Measurements from ENCODE around the gene MAGEA1. TPM values are rescaled to one million over a fixed set of nuclear protein-coding genes. Genes with fewer than 3 reads are reported as not detected.
A peak's percentile ranks its signal among the peaks of the same experiment; 100 is the strongest.

MAGEA1 gene
- total RNA-seq, 1 donor from 2014 or later, result not detected

GRCh38 chrX:153216926-153217325 is 37.8 kb downstream of the MAGEA1 start:
- H3K4me3 Mint-ChIP-seq (ENCODE audit: unreplicated experiment), result no peak overlapping the region
- no peak for TF ChIP-seq CTCF (IDR thresholded peaks at IDR 0.05; ENCODE audit: unreplicated experiment)
- H3K9me3 Mint-ChIP-seq (ENCODE audit: unreplicated experiment), result no peaks in the 10 kb centered on the region
- H3K36me3 Mint-ChIP-seq (ENCODE audit: low read depth, unreplicated experiment), result no peaks in the 10 kb centered on the region
- H3K27me3 Mint-ChIP-seq (ENCODE audit: unreplicated experiment), result peaks cover 3% of the 10 kb centered on the region
- no peaks in the 10 kb centered on the region for H3K4me1 Mint-ChIP-seq (ENCODE audit: unreplicated experiment)
- no peak overlapping the region for H3K27ac Mint-ChIP-seq (ENCODE audit: unreplicated experiment)
- no peak for DNase-seq (ENCODE audit: low spot score)

GRCh38 chrX:153225438-153226098 is 46.5 kb downstream of the MAGEA1 start:
- no peaks in the 10 kb centered on the region for H3K4me1 Mint-ChIP-seq (ENCODE audit: unreplicated experiment)
- no peak overlapping the region for H3K27ac Mint-ChIP-seq (ENCODE audit: unreplicated experiment)
- DNase-seq (ENCODE audit: low spot score), result no peak
- H3K36me3 Mint-ChIP-seq (ENCODE audit: low read depth, unreplicated experiment), result no peaks in the 10 kb centered on the region
- no peaks in the 10 kb centered on the region for H3K27me3 Mint-ChIP-seq (ENCODE audit: unreplicated experiment)
- H3K9me3 Mint-ChIP-seq (ENCODE audit: unreplicated experiment), result no peaks in the 10 kb centered on the region
- no peak overlapping the region for H3K4me3 Mint-ChIP-seq (ENCODE audit: unreplicated experiment)
- TF ChIP-seq CTCF (IDR thresholded peaks at IDR 0.05; ENCODE audit: unreplicated experiment), result no peak

GRCh38 chrX:153226344-153227185 is 47.5 kb downstream of the MAGEA1 start:
- Mint-ChIP-seq H3K27me3 (ENCODE audit: unreplicated experiment) (no peaks in the 10 kb centered on the region), H3K36me3 (ENCODE audit: low read depth, unreplicated experiment) (no peaks in the 10 kb centered on the region), H3K27ac (ENCODE audit: unreplicated experiment) (no peak overlapping the region), H3K4me3 (ENCODE audit: unreplicated experiment) (no peak overlapping the region), H3K4me1 (ENCODE audit: unreplicated experiment) (no peaks in the 10 kb centered on the region), H3K9me3 (ENCODE audit: unreplicated experiment) (no peaks in the 10 kb centered on the region)
- no peak for TF ChIP-seq CTCF (IDR thresholded peaks at IDR 0.05; ENCODE audit: unreplicated experiment)
- peak; percentile 34 for DNase-seq (ENCODE audit: low spot score)

Other genes starting within 250 kb of the MAGEA1 start
- not detected for gene PNMA5, start 185.2 kb upstream of the MAGEA1 start, total RNA-seq (ENCODE audit: unreplicated experiment)
- 1.4 TPM for gene PNMA3, start 122.8 kb upstream of the MAGEA1 start, total RNA-seq (ENCODE audit: unreplicated experiment)
- 1.3 TPM for gene PNMA6A, start 106.8 kb upstream of the MAGEA1 start, total RNA-seq (ENCODE audit: unreplicated experiment)
- not detected for gene PNMA6F, start 142.5 kb downstream of the MAGEA1 start, total RNA-seq (ENCODE audit: unreplicated experiment)
- gene ZNF275, start 154.9 kb downstream of the MAGEA1 start, total RNA-seq (ENCODE audit: unreplicated experiment), result 14.4 TPM
- gene PNMA6E, start 222.1 kb downstream of the MAGEA1 start, total RNA-seq (ENCODE audit: unreplicated experiment), result not detected
- 0.49 TPM for gene ZFP92, start 232.2 kb downstream of the MAGEA1 start, total RNA-seq (ENCODE audit: unreplicated experiment)

All from endothelial cell (in vitro differentiated cells).